Measurements from ENCODE around the gene MYL9.

DNA sequence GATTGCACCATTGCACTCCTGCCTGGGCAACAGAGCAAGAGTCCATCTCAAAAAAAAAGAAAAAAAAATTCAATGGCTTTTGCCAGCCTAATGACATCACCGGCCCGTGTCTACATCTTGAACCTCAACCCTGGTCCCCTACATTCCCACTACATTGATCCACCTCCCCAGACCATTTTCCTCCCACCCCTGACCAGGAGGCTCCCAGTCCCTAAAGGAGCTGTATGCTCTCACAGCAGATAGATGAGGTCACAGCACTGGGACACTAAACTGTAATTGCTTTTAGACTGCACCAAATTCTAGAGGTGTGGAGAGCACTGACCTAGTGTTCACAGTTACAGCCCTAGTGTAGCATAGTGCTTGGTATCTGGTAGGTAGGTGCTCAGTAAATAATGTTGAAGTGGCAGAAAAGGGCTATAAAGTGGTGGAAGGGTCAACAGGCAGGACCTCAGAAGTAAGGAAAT is 42.7 kb downstream of the MYL9 start:
- TF ChIP-seq, protein P1, sequence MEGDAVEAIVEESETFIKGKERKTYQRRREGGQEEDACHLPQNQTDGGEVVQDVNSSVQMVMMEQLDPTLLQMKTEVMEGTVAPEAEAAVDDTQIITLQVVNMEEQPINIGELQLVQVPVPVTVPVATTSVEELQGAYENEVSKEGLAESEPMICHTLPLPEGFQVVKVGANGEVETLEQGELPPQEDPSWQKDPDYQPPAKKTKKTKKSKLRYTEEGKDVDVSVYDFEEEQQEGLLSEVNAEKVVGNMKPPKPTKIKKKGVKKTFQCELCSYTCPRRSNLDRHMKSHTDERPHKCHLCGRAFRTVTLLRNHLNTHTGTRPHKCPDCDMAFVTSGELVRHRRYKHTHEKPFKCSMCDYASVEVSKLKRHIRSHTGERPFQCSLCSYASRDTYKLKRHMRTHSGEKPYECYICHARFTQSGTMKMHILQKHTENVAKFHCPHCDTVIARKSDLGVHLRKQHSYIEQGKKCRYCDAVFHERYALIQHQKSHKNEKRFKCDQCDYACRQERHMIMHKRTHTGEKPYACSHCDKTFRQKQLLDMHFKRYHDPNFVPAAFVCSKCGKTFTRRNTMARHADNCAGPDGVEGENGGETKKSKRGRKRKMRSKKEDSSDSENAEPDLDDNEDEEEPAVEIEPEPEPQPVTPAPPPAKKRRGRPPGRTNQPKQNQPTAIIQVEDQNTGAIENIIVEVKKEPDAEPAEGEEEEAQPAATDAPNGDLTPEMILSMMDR (conservative IDR thresholded peaks at IDR 0.05), result no peak
- no peak for TF ChIP-seq ZFX (IDR thresholded peaks at IDR 0.05)

Measured in C4-2B (cell line).